HG02840 (cell line): ENCODE measurements around the gene PABPN1L.
"Not testable (repeated sequence)": the region's sequence is repeated elsewhere in the genome, so short reads cannot be mapped to it uniquely, and the experiment has no call there.

Experiments used
- ATAC-seq: cut with Tn5 transposase; IDR thresholded peaks from one replicate; pipeline ENCODE4 v1.9.1; 2021; ENCODE audit warnings: mild to moderate bottlenecking, moderate library complexity, moderate number of reproducible peaks; ENCODE audit not compliant: unreplicated experiment, low FRiP score

PABPN1L gene

GRCh38 chr16:88901718-88902337 is 35.4 kb upstream of the PABPN1L start:
- ATAC-seq, result no peak

DNA sequence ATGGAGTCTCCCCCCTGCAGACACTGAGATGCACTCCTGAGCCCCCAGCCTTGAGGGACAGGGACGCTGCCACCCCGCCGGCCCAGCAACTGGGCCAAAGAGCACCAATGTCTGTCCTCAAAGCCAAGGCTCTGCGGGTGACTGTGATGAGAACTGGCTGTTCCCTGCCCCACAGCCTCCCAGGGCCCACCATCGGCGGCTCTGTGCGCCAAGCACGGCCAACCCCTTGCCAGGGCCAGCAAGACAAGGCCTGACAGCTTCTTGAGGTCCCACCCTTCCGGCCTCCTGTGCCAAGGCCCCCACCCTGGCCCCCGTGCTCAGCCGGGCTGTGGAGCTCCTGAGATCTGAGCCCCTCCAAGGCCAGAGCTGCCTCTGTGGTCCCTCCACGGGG is 34.2 kb upstream of the PABPN1L start:
- no peak for ATAC-seq

DNA sequence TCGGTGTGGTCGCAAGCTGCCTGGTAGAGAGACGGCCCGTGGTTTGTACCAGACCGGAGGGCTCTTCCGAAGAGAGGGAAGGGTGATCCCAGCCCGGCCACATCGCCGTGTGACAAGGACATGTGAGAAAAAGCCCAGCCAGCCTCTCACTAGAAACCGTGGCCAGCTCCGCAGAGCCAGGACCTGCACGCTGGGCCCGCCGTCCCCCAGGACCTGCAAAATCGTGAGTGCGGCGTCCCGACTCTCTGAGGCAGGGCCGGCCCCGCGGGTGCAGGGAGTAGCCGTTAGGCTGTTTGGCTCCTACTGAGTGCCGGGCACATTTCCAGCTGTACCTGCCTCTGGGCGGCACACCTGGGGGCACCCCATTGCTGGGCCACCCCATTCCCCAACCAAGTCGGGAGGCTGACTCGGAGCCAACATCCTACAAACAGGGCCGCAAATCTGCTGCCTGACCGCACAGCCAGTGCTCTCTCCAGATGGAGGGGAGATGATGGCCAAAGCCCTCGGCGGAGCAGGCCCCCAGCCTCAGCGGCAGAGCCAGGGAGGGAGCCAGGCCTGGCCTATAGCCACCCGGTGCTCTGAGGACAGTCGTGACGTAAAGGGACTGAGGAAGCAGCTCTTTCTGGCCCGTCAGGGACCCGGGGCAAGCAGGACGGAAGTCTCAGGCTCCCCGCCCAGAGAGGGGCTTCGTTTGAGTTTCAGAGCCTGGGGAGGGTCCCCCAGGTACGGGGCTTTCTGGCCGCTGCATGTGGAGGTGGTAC is 33.6 kb upstream of the PABPN1L start:
- no peak for ATAC-seq

GRCh38 chr16:88897696-88898425 is 31.4 kb upstream of the PABPN1L start:
- no peak for ATAC-seq

- ATAC-seq, result no peak
Measured at GRCh38 chr16:88896238-88897070, 30.0 kb upstream of the PABPN1L start.

DNA sequence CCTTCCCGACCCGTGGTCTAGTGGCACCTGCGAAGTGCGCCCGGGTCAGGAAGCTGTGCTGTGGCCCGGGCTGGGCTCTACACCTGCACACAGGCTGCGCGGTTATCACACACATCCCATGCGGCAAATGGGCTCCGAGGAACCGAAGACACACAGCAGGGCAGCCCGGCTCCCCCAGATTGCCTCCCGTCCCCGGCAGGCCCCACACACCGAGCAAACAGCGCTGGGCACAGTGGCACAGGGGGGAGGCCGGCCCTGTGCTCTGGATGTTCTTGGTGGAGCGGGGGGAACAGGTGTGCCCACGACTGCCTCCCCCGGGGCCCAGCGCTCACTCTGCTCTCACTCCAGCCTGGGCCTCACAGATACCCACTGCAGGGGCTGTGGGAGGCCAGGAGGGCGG is 28.9 kb upstream of the PABPN1L start:
- no peak for ATAC-seq

DNA sequence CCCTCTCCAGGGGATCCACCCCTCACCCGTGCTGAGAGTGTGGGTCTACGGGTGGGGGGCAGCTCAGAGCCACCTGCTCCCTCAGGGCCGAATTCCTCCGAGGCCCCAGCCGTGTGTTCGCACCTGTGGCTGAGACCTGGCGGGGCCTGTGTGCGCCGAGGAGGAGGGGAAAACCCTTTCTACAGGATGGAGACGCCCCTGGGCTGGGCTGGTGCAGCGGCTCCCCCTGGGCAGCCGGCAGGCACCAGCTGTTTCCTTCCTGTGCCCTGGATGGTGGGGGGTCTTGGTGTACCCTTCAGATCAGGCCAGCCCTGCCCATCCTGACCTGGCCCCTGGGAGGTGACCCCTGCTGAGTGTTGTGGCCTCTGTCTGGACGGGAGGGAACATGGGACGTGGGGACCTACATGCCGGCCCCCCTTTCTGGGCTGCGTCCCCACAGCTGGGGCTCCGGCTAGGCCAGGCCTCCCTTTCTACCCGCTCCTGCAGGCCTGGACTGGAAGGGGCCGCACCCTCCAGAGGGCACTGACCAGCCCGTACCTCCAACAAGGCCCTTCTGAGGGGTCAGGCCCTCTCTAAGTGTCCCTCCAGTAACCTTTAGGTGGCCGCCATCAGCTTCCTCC is 28.3 kb upstream of the PABPN1L start:
- ATAC-seq, result no peak

GRCh38 chr16:88894266-88894665 is 27.8 kb upstream of the PABPN1L start:
- not testable (repeated sequence) for ATAC-seq

GRCh38 chr16:88893127-88893968 is 26.9 kb upstream of the PABPN1L start:
- no peak for ATAC-seq

DNA sequence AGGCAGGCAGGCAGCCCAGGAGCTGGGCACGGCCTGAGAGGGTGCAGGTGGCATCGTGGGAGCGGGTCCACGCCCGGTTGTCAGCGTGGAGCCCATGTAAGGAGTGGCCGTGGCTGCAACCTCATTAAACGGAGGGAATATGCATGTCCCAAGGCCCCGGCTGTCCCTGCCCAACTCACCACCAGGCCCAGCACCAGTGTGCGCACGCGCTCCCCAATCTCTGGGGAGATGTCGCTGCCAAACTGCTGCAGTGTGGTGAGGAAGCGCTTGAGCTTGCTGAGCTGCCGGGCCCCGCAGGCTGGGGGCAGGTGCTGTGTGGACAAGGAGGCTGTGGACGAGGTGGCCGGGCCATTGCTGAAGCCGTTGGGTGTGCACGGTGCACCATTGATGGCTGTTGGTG is 25.6 kb upstream of the PABPN1L start:
- no peak for ATAC-seq

DNA sequence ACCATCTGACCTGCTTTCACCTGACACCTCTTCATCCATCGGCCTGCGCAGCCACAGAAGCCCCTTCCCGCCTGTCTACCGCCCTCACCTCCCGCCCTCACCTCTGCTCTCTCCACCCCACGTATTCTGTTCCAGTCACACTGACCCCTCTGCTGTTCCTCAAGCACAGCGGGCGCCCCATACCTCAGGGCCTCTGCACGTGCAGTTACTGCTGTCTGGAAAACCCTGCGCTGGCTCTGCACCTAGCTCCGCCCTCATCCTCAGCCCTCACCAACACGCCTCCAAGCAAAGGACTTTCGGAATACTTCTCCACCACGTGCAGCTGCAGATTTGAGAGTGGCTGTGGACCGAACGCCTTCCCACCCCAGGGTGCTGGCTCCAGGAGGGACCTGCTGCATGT is 24.6 kb upstream of the PABPN1L start:
- ATAC-seq, result no peak

DNA sequence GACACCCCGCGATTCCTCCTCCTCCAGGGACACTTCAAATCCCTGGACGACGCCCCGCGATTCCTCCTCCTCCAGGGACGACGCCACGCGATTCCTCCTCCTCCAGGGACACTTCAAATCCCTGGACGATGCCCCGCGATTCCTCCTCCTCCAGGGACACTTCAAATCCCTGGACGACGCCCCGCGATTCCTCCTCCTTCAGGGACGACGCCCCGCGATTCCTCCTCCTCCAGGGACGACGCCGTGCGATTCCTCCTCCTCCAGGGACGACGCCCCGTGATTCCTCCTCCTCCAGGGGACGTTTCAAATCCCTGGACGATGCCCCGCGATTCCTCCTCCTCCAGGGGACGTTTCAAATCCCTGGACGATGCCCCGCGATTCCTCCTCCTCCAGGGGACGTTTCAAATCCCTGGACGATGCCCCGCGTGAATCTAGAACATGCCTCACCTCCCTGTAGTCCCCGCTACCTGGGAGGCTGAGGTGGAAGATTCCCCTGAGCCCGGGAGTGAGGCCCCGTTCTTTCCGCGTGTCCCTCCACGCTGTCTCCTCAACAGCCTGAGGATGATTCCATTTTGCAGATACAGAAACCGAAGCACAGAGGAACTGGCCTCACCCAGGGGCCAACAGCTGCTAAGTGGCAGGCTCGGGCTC is 23.4 kb upstream of the PABPN1L start:
- not testable (repeated sequence) for ATAC-seq

DNA sequence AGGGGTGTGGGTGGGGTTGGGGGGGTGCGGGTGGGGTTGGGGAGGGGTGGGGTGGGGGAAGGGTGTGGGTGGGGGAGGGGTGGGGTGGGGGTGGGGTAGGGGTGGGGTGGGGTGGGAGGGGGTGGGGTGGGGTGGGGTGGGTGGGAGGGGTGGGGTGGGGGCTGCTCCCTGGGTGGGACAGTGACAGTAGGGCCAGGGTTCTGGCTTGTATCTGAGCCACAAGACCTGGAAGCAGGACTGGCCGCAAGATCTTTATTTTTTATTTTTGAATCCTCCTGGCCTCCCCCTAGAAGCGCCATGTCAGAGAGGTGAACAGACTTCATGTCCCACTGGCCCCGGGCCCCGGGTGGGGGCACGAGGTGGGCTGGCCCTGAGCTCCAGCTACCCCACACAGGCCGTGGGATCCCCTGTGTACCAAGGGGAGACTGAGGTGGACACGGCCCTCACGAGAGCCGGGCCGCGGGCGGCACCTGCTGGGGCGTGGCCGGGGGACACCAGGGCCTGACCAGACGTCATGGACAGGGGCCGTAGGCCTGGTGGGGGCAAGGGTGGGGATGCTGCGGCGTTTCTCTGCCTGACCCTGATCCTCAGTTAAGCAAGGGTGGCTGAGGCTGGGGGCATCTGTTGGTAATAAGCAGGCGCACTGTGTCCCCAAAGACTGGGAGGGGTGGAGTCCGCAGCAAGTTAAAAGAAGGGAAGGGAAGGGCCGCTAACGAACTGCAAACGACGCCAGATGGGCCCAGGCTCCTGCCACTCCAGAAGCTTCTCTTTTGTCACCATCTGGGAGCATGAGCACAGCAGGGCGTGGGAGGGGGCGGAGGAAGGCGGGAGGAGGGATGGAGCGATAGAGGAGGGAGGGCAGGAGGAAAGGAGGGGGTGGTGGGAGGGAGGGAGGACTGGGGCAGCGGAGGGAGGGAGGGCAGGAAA is 22.3 kb upstream of the PABPN1L start:
- ATAC-seq, result no peak

DNA sequence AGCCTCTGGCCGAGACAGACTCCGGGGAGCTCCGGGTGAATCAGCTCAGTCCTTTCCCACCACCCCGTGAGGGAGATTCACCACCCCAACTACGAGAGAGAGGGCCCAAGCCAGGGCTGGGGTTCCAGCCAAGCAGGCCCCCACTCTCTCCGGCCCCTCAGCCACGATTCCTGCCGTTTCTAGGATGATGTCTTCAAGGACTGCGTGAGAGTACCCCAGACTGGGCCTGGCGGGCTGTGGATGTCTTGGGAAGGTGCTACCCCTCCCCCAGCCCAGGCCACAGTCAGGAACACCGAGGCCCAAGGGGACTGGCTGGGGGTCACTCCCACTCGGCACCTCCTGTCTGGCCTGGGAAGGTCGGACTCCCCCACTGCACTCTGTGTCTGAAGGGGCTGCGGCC is 21.6 kb upstream of the PABPN1L start:
- no peak for ATAC-seq

DNA sequence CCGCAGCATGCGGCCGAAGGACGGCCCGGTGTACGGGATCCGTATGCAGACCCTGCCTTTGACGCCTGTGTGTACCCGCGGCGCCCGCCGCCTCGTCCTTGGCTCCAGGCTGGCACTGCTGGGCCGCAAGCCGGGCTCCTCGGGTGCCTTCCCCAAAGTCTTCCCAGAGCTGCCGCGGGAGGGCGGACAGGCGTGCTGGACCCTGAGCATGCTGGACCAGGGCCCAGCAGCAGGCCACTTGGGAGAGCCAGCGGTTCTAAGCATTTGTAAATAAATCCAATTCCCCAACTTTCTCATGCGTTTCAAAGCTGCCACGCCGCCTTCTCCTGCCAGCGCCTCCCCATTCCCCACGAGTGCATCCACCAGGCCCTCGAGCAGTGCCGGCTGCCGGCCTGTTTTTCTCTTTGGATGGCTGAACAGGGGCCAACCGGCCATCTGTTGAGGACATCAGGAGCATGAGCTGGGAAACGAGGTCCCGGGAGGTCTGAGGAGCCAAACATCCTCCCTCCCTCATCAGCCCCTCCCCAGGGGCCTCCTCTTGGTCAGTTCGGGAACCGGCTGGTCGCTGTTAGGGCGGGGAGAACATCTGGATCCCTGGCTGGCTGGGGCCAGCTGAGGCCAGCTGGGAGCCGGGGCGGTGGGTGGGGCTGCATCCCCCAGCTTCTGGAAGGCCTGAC is 20.5 kb upstream of the PABPN1L start:
- ATAC-seq, result no peak

DNA sequence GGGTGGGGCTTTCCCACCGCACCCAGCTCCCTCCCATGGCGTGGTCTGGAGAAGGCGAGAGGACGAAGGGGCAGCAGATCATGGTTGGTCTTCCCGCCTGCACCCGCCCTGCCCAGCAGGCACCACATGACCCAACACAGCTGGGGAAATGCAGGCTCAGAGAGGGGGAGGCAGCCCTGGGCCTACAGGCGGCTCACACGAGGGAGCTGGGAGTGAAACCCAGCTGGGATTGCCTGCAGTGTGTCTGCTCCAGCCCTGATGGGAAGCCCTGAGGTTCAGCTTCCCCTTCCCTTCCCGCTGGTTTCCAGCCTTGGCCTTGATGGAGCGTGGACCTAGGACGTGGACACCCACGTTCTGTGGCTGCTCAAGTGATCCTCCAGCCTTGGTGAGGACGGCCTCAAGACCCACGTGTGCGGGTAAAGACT is 20.0 kb upstream of the PABPN1L start:
- ATAC-seq, result no peak

- no peak for ATAC-seq
Measured at GRCh38 chr16:88885693-88886280, 19.3 kb upstream of the PABPN1L start.
